MCF 10A (cell line): ENCODE data around the gene SEPTIN12. TPM values are rescaled to one million over a fixed set of nuclear protein-coding genes. Genes with fewer than 3 reads are reported as not detected.

Source experiments
- BruUV-seq: library from RNA; stranded (reverse); fragments of 400-500 nt; replicated peaks from 2 replicates; lab custom pipeline; 2021; lab: Mats Ljungman, UMichigan
- CTCF ChIA-PET: fragments of 300-600 bp; sonication (Branson Sonifier 250); formaldehyde crosslinking; extraction: SDS; loops from one replicate; lab custom pipeline; 2021; ENCODE audit warnings: antibody characterized with exemption, inconsistent platforms; lab: Yijun Ruan, JAX
- POLR2A ChIA-PET: fragments of 300-600, 350-650 bp; sonication (Branson Sonifier 250); formaldehyde crosslinking; extraction: SDS; loops from one replicate; lab custom pipeline; 2020; ENCODE audit warnings: antibody characterized with exemption, inconsistent platforms; lab: Yijun Ruan, JAX
- DNase-seq: peaks from one replicate; pipeline ENCODE4 v3.0.0-alpha.2; 2018; ENCODE audit not compliant: unreplicated experiment
- H3K27ac Mint-ChIP-seq: one replicate; pipeline ENCODE4 v1.8.0; 2022; ENCODE audit warnings: mild to moderate bottlenecking, low read depth, mixed read lengths; ENCODE audit not compliant: unreplicated experiment
- H3K27me3 Mint-ChIP-seq: one replicate; pipeline ENCODE4 v1.8.0; 2022; ENCODE audit warnings: mixed read lengths; ENCODE audit not compliant: insufficient read depth, unreplicated experiment
- H3K36me3 Mint-ChIP-seq: one replicate; pipeline ENCODE4 v1.8.0; 2022; ENCODE audit warnings: mild to moderate bottlenecking, moderate library complexity, mixed read lengths; ENCODE audit not compliant: insufficient read depth, unreplicated experiment
- H3K4me1 Mint-ChIP-seq: one replicate; pipeline ENCODE4 v1.8.0; 2022; ENCODE audit warnings: mixed read lengths; ENCODE audit not compliant: insufficient read depth, unreplicated experiment
- H3K4me3 Mint-ChIP-seq: one replicate; pipeline ENCODE4 v1.8.0; 2022; ENCODE audit warnings: mild to moderate bottlenecking, moderate library complexity, mixed read lengths; ENCODE audit not compliant: unreplicated experiment
- H3K9me3 Mint-ChIP-seq: one replicate; pipeline ENCODE4 v1.8.0; 2022; ENCODE audit warnings: mixed read lengths; ENCODE audit not compliant: unreplicated experiment
- intact Hi-C: fragments of 100-400 bp; cut with micrococcal nuclease; formaldehyde crosslinking; loops from 2 replicates; pipeline ENCODE4 v1.14.1; 2022
- total RNA-seq: library from RNA; stranded (reverse); gene quantifications from 2 replicates; pipeline ENCODE4 v1.2.3, GENCODE V29; 2022
- TF ChIP-seq, protein P1 (sequence below): fragments of 200-600 bp; IDR thresholded peaks from one replicate; pipeline ENCODE4 v1.8.0; 2022; ENCODE audit warnings: antibody characterized with exemption, mild to moderate bottlenecking; ENCODE audit not compliant: unreplicated experiment

Gene SEPTIN12
- total RNA-seq, 1 experiment from 2014 or later, result not detected

DNA sequence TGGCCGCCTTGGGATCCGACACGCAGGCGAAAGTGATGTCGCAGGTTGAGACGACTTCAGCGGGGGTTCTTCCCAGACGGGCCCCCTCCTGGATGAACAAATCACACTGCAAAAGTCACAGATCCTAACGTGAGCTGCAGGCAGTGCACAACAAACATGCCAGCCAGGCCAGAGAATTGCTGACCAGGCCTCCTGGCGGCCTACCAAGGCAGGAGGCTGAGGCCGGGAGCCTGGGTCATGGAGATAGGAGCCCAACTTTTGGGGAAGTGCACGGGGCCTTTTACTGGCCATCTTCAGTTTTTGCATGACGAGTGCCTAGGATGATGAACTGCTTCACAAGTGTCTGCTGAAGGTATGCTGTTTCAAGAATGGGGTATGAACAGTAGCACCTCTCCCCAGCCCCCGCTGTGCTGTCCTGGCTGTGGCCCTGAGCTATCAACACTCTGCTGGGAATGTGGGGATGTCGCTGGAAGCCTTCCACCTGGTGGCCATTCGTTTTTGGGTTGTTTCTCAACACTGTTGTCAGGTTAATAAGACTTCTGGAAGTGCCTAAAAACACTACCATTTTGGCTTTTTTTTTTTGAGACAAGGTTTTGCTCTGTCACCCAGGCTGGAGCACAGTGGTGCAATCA lies 26.5 kb upstream of the SEPTIN12 start:
- peaks cover 95% of the 10 kb centered on the region for H3K36me3 Mint-ChIP-seq
- no peaks in the 10 kb centered on the region for H3K4me1 Mint-ChIP-seq
- no peak for DNase-seq
- TF ChIP-seq, protein P1, sequence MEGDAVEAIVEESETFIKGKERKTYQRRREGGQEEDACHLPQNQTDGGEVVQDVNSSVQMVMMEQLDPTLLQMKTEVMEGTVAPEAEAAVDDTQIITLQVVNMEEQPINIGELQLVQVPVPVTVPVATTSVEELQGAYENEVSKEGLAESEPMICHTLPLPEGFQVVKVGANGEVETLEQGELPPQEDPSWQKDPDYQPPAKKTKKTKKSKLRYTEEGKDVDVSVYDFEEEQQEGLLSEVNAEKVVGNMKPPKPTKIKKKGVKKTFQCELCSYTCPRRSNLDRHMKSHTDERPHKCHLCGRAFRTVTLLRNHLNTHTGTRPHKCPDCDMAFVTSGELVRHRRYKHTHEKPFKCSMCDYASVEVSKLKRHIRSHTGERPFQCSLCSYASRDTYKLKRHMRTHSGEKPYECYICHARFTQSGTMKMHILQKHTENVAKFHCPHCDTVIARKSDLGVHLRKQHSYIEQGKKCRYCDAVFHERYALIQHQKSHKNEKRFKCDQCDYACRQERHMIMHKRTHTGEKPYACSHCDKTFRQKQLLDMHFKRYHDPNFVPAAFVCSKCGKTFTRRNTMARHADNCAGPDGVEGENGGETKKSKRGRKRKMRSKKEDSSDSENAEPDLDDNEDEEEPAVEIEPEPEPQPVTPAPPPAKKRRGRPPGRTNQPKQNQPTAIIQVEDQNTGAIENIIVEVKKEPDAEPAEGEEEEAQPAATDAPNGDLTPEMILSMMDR, result no peak
- no peak overlapping the region for H3K4me3 Mint-ChIP-seq
- H3K27me3 Mint-ChIP-seq, result no peaks in the 10 kb centered on the region
- no TSS peak for BruUV-seq
- no peak overlapping the region for H3K27ac Mint-ChIP-seq
- no peaks in the 10 kb centered on the region for H3K9me3 Mint-ChIP-seq
- intact Hi-C loops, result no loop called here
- ChIA-PET POLR2A (no interaction called here), CTCF (interaction anchor here (0.6 kb wide), 1 partner anchor 20 kb away, joined by 3 read pairs; no protein-coding TSS in a partner anchor)

DNA sequence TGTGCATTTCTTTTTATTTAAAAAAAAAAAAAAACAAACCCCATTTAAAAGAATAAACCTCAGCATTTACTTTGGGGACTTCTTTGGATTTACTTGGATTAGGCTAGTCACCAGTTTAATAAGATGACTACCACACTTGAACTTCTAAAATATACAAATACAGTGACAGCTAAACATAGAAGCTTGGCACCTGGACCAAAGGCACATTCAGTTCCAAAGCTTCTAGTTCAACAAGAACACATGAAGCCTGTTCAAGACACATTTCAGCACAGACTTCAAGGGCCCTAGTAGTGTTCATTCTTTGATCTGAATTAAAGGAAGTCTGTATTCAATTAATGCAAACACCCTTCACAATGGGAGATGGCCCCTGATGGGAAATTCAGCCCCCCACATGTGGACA lies 25.9 kb upstream of the SEPTIN12 start:
- peaks cover 98% of the 10 kb centered on the region for H3K36me3 Mint-ChIP-seq
- H3K9me3 Mint-ChIP-seq, result no peaks in the 10 kb centered on the region
- DNase-seq, result no peak
- H3K4me1 Mint-ChIP-seq, result no peaks in the 10 kb centered on the region
- H3K4me3 Mint-ChIP-seq, result no peak overlapping the region
- BruUV-seq, result no TSS peak
- intact Hi-C loops, result no loop called here
- no peak overlapping the region for H3K27ac Mint-ChIP-seq
- H3K27me3 Mint-ChIP-seq, result no peaks in the 10 kb centered on the region
- POLR2A ChIA-PET, result no interaction called here
- TF ChIP-seq, protein P1, result no peak
- CTCF ChIA-PET, result interaction anchor here (0.6 to 0.8 kb wide), 3 partner anchors 20 to 142 kb away, joined by 3 to 5 read pairs (median 3); no protein-coding TSS in a partner anchor

DNA sequence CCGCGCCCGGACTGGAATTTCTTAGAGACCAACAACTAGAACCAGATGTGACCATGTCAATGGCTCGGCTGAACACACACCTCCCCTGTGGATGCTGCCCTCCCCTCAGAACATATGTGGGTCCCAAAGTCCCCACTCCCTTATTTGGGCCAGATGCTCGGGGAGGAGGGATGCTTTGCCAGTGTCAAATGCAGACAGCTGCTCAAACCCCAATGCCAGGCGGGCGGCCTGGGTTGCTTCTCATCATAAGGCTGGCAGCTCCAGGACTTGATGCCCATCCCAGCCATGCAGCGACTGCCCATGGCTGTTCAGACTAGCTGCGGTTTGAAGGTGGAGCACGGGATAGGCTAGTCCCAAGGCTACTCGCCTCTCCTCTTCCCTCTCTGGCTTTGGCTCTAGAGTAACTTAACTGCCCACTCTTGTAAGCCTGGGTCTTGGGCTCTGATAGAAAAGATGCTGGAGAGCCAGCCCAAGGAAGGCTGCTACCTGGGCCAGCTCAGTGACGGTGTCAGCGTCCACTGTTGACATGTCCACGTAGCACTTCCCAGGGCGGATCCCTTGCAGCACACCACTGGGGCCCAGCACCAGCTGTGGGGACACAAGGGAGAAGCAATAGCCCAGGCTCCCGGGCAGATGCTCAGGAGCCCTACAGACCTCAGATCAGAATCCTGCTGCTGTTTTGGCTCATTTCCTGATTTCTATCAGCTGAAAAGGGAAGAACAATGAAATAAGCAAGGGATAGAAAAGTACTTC lies 25.3 kb upstream of the SEPTIN12 start:
- no peaks in the 10 kb centered on the region for H3K27me3 Mint-ChIP-seq
- no peak overlapping the region for H3K27ac Mint-ChIP-seq
- ChIA-PET CTCF (interaction anchor here (0.6 to 0.8 kb wide), 3 partner anchors 19 to 143 kb away, joined by 3 to 5 read pairs (median 3); no protein-coding TSS in a partner anchor), POLR2A (interaction anchor here (0.7 kb wide), 1 partner anchor 102 kb away, joined by 5 read pairs; no protein-coding TSS in a partner anchor)
- H3K36me3 Mint-ChIP-seq, result peaks cover 99% of the 10 kb centered on the region
- intact Hi-C loops, result no loop called here
- DNase-seq, result no peak
- no peak overlapping the region for H3K4me3 Mint-ChIP-seq
- BruUV-seq, result no TSS peak
- TF ChIP-seq, protein P1, result no peak
- no peaks in the 10 kb centered on the region for H3K4me1 Mint-ChIP-seq
- H3K9me3 Mint-ChIP-seq, result no peaks in the 10 kb centered on the region

DNA sequence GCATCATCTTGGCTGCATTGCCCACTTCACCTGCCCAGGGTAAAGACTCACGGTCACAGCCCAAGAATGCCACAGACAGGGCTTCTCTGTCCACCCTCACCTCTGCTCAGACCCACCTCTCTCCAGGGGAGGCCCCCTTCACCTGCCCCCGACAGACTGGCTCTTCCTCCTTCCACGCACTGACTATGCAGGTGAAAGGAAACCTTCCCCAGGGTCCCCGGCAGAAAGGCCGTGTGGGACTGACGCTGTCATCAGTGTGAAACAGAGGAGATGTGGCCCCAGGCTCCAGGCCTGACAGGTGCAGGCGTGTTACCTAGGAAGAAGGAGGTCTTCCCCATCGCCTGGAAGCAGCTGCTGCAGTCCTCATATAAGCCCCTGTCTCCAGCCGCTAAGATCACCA lies 23.6 kb upstream of the SEPTIN12 start:
- Mint-ChIP-seq H3K9me3 (no peaks in the 10 kb centered on the region), H3K4me1 (no peaks in the 10 kb centered on the region), H3K4me3 (no peak overlapping the region), H3K27me3 (no peaks in the 10 kb centered on the region), H3K36me3 (peaks cover 99% of the 10 kb centered on the region), H3K27ac (no peak overlapping the region)
- ChIA-PET CTCF (interaction anchor here (0.5 to 1.2 kb wide), 3 partner anchors 12 to 195 kb away, joined by 3 to 5 read pairs (median 3); no protein-coding TSS in a partner anchor), POLR2A (interaction anchor here (0.6 to 1.0 kb wide), 2 partner anchors 43 to 1956 kb away, joined by 3 to 4 read pairs; no protein-coding TSS in a partner anchor)
- no peak for DNase-seq
- intact Hi-C loops, result no loop called here
- no TSS peak for BruUV-seq
- TF ChIP-seq, protein P1, result no peak
